Mammary epithelial cell (primary cell): ENCODE data around the gene TFAP2D.

Experiments
- CTCF ChIP-seq, 2 donors: IDR thresholded peaks in 1 of 2; conservative IDR thresholded peaks in 1 of 2; 2 replicates each; pipeline ENCODE4 v1.5.1; 2011 to 2012; ENCODE audit warnings: inconsistent platforms in 2 of 2, low read length in 2 of 2, mild to moderate bottlenecking in 2 of 2, control low read depth in 1 of 2, low read depth in 1 of 2; ENCODE audit not compliant: insufficient read depth in 1 of 2; ENCODE audit errors: extremely low read depth in 1 of 2
- EZH2 ChIP-seq: IDR thresholded peaks from 2 replicates; pipeline ENCODE4 v1.6.1; 2012; ENCODE audit warnings: low read length, inconsistent platforms, borderline replicate concordance

- TF ChIP-seq CTCF (conservative IDR thresholded peaks at IDR 0.05 in 1 of 2, IDR thresholded peaks at IDR 0.05 in 1 of 2; ENCODE audit: extremely low read depth in 1 of 2, insufficient read depth in 1 of 2, low read depth in 1 of 2, low read length in 2 of 2) (no peak), EZH2 (no peak)
Measured at GRCh38 chr6:50713977-50714486, 706 bp downstream of the TFAP2D start.
